K562 (cell line): ENCODE measurements around the gene KCNJ2.

Experiments used
- EZH2 ChIP-seq: IDR thresholded peaks from 2 replicates; pipeline ENCODE4 v1.6.1; 2012; ENCODE audit warnings: low read depth, mild to moderate bottlenecking, inconsistent platforms, low read length, borderline replicate concordance
- HDAC3 ChIP-seq: fragments of 450-650 bp; IDR thresholded peaks from 2 replicates; pipeline ENCODE4 v1.6.1; 2018; ENCODE audit warnings: borderline replicate concordance, mild to moderate bottlenecking, moderate library complexity; ENCODE audit not compliant: partially characterized antibody
- NONO ChIP-seq, 2 experiments: fragments of 200-400 bp in 1 of 2; fragments of 450-650 bp in 1 of 2; formaldehyde crosslinking in 1 of 2; IDR thresholded peaks; 2 replicates each; pipeline ENCODE4 v1.6.1; 2017; ENCODE audit warnings: low read depth in 2 of 2, mild to moderate bottlenecking in 2 of 2, moderate library complexity in 2 of 2, low read length in 1 of 2
- POLR2A ChIP-seq: fragments of 450-650 bp; conservative IDR thresholded peaks from 2 replicates; pipeline ENCODE4 v1.6.1; 2016
- SP1 ChIP-seq: sonication (generic); formaldehyde crosslinking; IDR thresholded peaks from 2 replicates; pipeline ENCODE4 v1.8.1; 2022; ENCODE audit warnings: mild to moderate bottlenecking, missing genetic modification reagents
- SUPT5H ChIP-seq: fragments of 450-650 bp; IDR thresholded peaks from 2 replicates; pipeline ENCODE4 v1.6.1; 2016
- TAF1 ChIP-seq: IDR thresholded peaks from 2 replicates; pipeline ENCODE4 v1.6.1; 2011; ENCODE audit warnings: mild to moderate bottlenecking, low read length, moderate library complexity; ENCODE audit not compliant: insufficient read depth, control insufficient read depth, severe bottlenecking; ENCODE audit errors: extremely low read depth
- ZNF23 ChIP-seq: fragments of 250-450 bp; sonication (Bioruptor Pico); IDR thresholded peaks from 2 replicates; pipeline ENCODE4 v1.4.0; 2020; ENCODE audit warnings: mild to moderate bottlenecking
- ZNF354B ChIP-seq: fragments of 250-450 bp; sonication (Bioruptor Pico); IDR thresholded peaks from 2 replicates; pipeline ENCODE4 v1.4.0; 2020
- TF ChIP-seq, protein P1 (sequence below), 3 experiments: IDR thresholded peaks in 2 of 3; conservative IDR thresholded peaks in 1 of 3; 2 replicates each; pipeline ENCODE4 v1.5.1; 2011 to 2012; ENCODE audit warnings: low read length in 3 of 3, mild to moderate bottlenecking in 3 of 3, control low read depth in 2 of 3, improper control_type of control experiment in 1 of 3, inconsistent platforms in 1 of 3, low read depth in 1 of 3, mixed read lengths in 1 of 3, moderate library complexity in 1 of 3; ENCODE audit not compliant: insufficient read depth in 2 of 3

DNA sequence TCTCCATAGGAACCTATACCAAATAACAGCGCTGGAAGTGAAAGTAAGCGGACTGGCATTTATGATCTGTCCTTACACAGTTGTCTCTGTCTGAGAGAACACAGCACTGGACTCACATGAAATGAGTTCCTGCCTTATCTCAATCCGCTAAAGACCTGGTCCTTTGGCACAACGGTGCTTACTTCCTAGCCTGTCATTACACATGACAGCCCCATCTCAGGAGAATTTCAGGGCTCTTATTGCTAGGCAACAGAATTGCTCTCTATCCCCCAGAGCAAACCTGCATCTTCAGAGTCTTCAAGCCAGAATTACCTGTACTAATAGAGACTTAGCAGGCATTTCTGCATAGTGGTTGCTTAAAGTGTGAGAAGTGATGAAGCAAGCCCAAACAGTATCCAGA is 4.3 kb downstream of the KCNJ2 start:
- TF ChIP-seq TAF1 (no peak), SUPT5H (no peak), EZH2 (no peak), HDAC3 (no peak), POLR2A (no peak), ZNF23 (CRISPR knock-in tag) (no peak), SP1 (CRISPR knock-in tag) (no peak), NONO (IDR thresholded peaks at IDR 0.05; ENCODE audit: low read depth in 2 of 2, low read length in 1 of 2) (no peak), ZNF354B (no peak)
- TF ChIP-seq, protein P1, sequence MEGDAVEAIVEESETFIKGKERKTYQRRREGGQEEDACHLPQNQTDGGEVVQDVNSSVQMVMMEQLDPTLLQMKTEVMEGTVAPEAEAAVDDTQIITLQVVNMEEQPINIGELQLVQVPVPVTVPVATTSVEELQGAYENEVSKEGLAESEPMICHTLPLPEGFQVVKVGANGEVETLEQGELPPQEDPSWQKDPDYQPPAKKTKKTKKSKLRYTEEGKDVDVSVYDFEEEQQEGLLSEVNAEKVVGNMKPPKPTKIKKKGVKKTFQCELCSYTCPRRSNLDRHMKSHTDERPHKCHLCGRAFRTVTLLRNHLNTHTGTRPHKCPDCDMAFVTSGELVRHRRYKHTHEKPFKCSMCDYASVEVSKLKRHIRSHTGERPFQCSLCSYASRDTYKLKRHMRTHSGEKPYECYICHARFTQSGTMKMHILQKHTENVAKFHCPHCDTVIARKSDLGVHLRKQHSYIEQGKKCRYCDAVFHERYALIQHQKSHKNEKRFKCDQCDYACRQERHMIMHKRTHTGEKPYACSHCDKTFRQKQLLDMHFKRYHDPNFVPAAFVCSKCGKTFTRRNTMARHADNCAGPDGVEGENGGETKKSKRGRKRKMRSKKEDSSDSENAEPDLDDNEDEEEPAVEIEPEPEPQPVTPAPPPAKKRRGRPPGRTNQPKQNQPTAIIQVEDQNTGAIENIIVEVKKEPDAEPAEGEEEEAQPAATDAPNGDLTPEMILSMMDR (IDR thresholded peaks at IDR 0.05 in 2 of 3, conservative IDR thresholded peaks at IDR 0.05 in 1 of 3; ENCODE audit: insufficient read depth in 2 of 3, low read depth in 1 of 3, low read length in 3 of 3) = no peak
